Fibroblast of lung (primary cell): ENCODE data around the gene LRRC8A. TPM values are rescaled to one million over a fixed set of nuclear protein-coding genes. Genes with fewer than 3 reads are reported as not detected.

Experiments
- DNase-seq, 2 donors: peaks; one replicate each; pipeline versions ENCODE4 v3.0.0 to v3.0.0-alpha.2; 2010; ENCODE audit warnings: low read depth in 2 of 2
- H2AFZ ChIP-seq: 2 replicates; pipeline ENCODE4 v1.5.1; 2012; ENCODE audit warnings: low read length, control low read depth, inconsistent platforms
- H3K27ac ChIP-seq: 2 replicates; pipeline ENCODE4 v1.5.1; 2011; ENCODE audit warnings: low read length, control low read depth; ENCODE audit not compliant: insufficient read depth
- H3K27me3 ChIP-seq: 2 replicates; pipeline ENCODE4 v1.5.1; 2011; ENCODE audit warnings: mild to moderate bottlenecking, low read length; ENCODE audit not compliant: control insufficient read depth, insufficient read depth
- H3K36me3 ChIP-seq: 2 replicates; pipeline ENCODE4 v1.5.1; 2011; ENCODE audit warnings: low read length; ENCODE audit not compliant: control insufficient read depth, insufficient read depth
- H3K4me1 ChIP-seq: 2 replicates; pipeline ENCODE4 v1.5.1; 2011; ENCODE audit warnings: low read length; ENCODE audit not compliant: control insufficient read depth, insufficient read depth; ENCODE audit errors: extremely low read depth
- H3K4me2 ChIP-seq: 2 replicates; pipeline ENCODE4 v1.5.1; 2011; ENCODE audit warnings: low read length, control low read depth; ENCODE audit not compliant: insufficient read depth; ENCODE audit errors: extremely low read depth
- H3K4me3 ChIP-seq, 4 experiments: fragments of 200-600 bp in 1 of 4; sonication (generic) in 1 of 4; replicated peaks in 1 of 4; 2 replicates each; pipeline ENCODE4 v1.5.1; 2011 to 2016; ENCODE audit warnings: low read length in 4 of 4, low read depth in 3 of 4, mild to moderate bottlenecking in 3 of 4, control low read depth in 2 of 4, inconsistent platforms in 1 of 4, mixed read lengths in 1 of 4; ENCODE audit not compliant: insufficient read depth in 1 of 4; ENCODE audit errors: control extremely low read depth in 1 of 4
- H3K79me2 ChIP-seq: 2 replicates; pipeline ENCODE4 v1.5.1; 2012; ENCODE audit warnings: mild to moderate bottlenecking, low read length, inconsistent platforms; ENCODE audit not compliant: control insufficient read depth, insufficient read depth
- H3K9ac ChIP-seq: 2 replicates; pipeline ENCODE4 v1.5.1; 2011; ENCODE audit warnings: mild to moderate bottlenecking, low read length, control low read depth; ENCODE audit not compliant: insufficient read depth
- H3K9me3 ChIP-seq: 2 replicates; pipeline ENCODE4 v1.5.1; 2012; ENCODE audit warnings: low read depth, low read length; ENCODE audit not compliant: control insufficient read depth, insufficient read depth
- H4K20me1 ChIP-seq: 2 replicates; pipeline ENCODE4 v1.5.1; 2011; ENCODE audit warnings: low read length; ENCODE audit not compliant: control insufficient read depth, insufficient read depth; ENCODE audit errors: extremely low read depth
- CTCF ChIP-seq, 2 donors: IDR thresholded peaks in 1 of 2; conservative IDR thresholded peaks in 1 of 2; 1 replicate in 1 of 2; 2 replicates in 1 of 2; pipeline ENCODE4 v1.5.1; 2011 to 2012; ENCODE audit warnings: low read length in 2 of 2, control low read depth in 1 of 2, inconsistent platforms in 1 of 2, low read depth in 1 of 2, mild to moderate bottlenecking in 1 of 2
- EZH2 ChIP-seq: IDR thresholded peaks from 2 replicates; pipeline ENCODE4 v1.5.1; 2012; ENCODE audit warnings: low read length, control low read depth, mild to moderate bottlenecking; ENCODE audit errors: missing control alignments
- polyA plus RNA-seq, 2 donors: library from polyadenylated mRNA; depleted of rRNA in 1 of 2; stranded (reverse) in 1 of 2; unstranded in 1 of 2; fragments of >200 nt; gene quantifications; 2 replicates each; pipeline ENCODE4 v1.2.1, GENCODE V29; 2011 to 2012; ENCODE audit warnings: missing spikeins in 1 of 2
- total RNA-seq: library from RNA; depleted of rRNA; stranded (reverse); fragments of >200 nt; gene quantifications from 2 replicates; pipeline ENCODE4 v1.2.1, GENCODE V29; 2014

LRRC8A gene
- total and polyA plus RNA-seq, 2 donors (not counting 1 experiment from before 2014, with no cell fraction given), result 26.1 to 35.4 TPM

- Histone ChIP-seq H3K36me3 (no peaks in the 10 kb centered on the region), H3K9ac (no peak overlapping the region), H3K27ac (no peak overlapping the region), H3K4me1 (no peaks in the 10 kb centered on the region), H2AFZ (no peak overlapping the region), H3K4me2 (no peak overlapping the region), H3K9me3 (no peaks in the 10 kb centered on the region), H4K20me1 (no peaks in the 10 kb centered on the region), H3K79me2 (no peaks in the 10 kb centered on the region), H3K4me3 (no peak overlapping the region), H3K27me3 (no peaks in the 10 kb centered on the region)
- TF ChIP-seq EZH2 (no peak), CTCF (conservative IDR thresholded peaks at IDR 0.05 in 1 of 2, IDR thresholded peaks at IDR 0.05 in 1 of 2; ENCODE audit: low read depth in 1 of 2, low read length in 2 of 2) (no peak)
- DNase-seq, result no peak
Measured at GRCh38 chr9:128860937-128861336, 21.0 kb upstream of the LRRC8A start.

GRCh38 chr9:128861501-128861900, 20.4 kb upstream of the LRRC8A start:
- no peak for DNase-seq
- Histone ChIP-seq H3K9ac (no peak overlapping the region), H3K79me2 (no peaks in the 10 kb centered on the region), H2AFZ (no peak overlapping the region), H4K20me1 (no peaks in the 10 kb centered on the region), H3K4me2 (no peak overlapping the region), H3K27ac (no peak overlapping the region), H3K27me3 (no peaks in the 10 kb centered on the region), H3K4me1 (no peaks in the 10 kb centered on the region), H3K9me3 (no peaks in the 10 kb centered on the region), H3K4me3 (no peak overlapping the region), H3K36me3 (no peaks in the 10 kb centered on the region)
- TF ChIP-seq EZH2, result no peak
- TF ChIP-seq CTCF (conservative IDR thresholded peaks at IDR 0.05 in 1 of 2, IDR thresholded peaks at IDR 0.05 in 1 of 2; ENCODE audit: low read depth in 1 of 2, low read length in 2 of 2), result no peak

- Histone ChIP-seq H3K4me1 (no peaks in the 10 kb centered on the region), H3K9ac (no peak overlapping the region), H3K4me3 (no peak overlapping the region), H2AFZ (no peak overlapping the region), H3K36me3 (no peaks in the 10 kb centered on the region), H3K79me2 (no peaks in the 10 kb centered on the region), H3K27me3 (no peaks in the 10 kb centered on the region), H3K4me2 (no peak overlapping the region), H3K27ac (no peak overlapping the region), H4K20me1 (no peaks in the 10 kb centered on the region), H3K9me3 (no peaks in the 10 kb centered on the region)
- DNase-seq, result no peak
- TF ChIP-seq EZH2 (no peak), CTCF (conservative IDR thresholded peaks at IDR 0.05 in 1 of 2, IDR thresholded peaks at IDR 0.05 in 1 of 2; ENCODE audit: low read depth in 1 of 2, low read length in 2 of 2) (no peak)
Measured at GRCh38 chr9:128862401-128862851, 19.5 kb upstream of the LRRC8A start.
